ENCODE data around the gene SLC44A1. TPM values are rescaled to one million over a fixed set of nuclear protein-coding genes. Genes with fewer than 3 reads are reported as not detected.

Gene SLC44A1
- total RNA-seq, 1 experiment from 2014 or later = 15.2 TPM

DNA sequence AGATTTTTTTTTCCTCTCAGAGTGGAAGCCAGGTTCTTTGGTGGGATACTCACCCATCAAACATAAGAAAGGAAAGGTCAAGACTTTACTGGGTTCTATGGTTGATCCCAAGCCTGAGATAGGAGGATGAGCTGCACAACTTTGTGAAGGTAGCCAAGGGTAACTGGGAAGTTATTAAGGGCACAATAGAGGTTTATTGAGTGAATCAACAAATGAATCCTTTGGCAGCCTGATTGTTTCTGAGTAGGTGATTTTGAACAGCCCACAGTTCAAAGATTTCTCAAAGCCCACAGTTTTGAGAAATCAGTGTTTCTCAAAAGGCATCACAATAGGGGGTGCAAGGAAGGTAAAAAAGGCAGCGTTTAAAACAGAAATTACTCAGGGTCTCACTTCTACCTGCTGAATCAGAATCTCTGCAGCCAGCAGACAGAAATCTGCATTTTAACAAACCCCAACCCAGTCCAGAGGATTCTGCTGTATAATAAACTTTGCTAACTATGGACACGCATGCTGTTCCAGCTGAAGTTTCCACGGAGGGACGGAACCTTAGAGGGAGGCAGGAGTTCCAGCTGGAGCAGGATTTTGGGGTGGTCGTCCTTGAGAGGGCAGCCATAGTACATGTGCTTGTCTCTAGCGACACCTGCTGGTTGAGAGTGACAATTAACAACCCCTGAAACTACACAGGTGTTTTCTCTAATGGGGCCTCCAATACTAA, 170.7 kb downstream of the SLC44A1 start:
- TF ChIP-seq CTCF (IDR thresholded peaks at IDR 0.05; ENCODE audit: unreplicated experiment) = peak; percentile 91
- intact Hi-C loops (cut with micrococcal nuclease) = loop anchor here (1.0 to 2.0 kb wide), 7 partner anchors 171 to 634 kb away; partner anchors contain the start of gene SLC44A1
- no peaks in the 10 kb centered on the region for H3K27me3 Mint-ChIP-seq (ENCODE audit: insufficient read depth, unreplicated experiment)
- no peak overlapping the region for H3K4me3 Mint-ChIP-seq (ENCODE audit: unreplicated experiment)
- H3K27ac Mint-ChIP-seq (ENCODE audit: low read depth, unreplicated experiment) = no peak overlapping the region
- POLR2A ChIA-PET = interaction anchor here (0.5 to 0.7 kb wide), 3 partner anchors 168 to 616 kb away, joined by 3 read pairs; no protein-coding TSS in a partner anchor
- H3K9me3 Mint-ChIP-seq (ENCODE audit: unreplicated experiment) = no peaks in the 10 kb centered on the region
- H3K36me3 Mint-ChIP-seq (ENCODE audit: insufficient read depth, unreplicated experiment) = no peaks in the 10 kb centered on the region
- no TSS peak for BruUV-seq (replicated peaks)
- CTCF ChIA-PET = interaction anchor here (0.5 to 13.3 kb wide), 47 partner anchors 10 to 636 kb away, joined by 3 to 197 read pairs (median 4); partner anchors contain the start of gene SLC44A1
- DNase-seq (ENCODE audit: unreplicated experiment) = peak; percentile 73
- H3K4me1 Mint-ChIP-seq (ENCODE audit: insufficient read depth, unreplicated experiment) = peaks cover 6% of the 10 kb centered on the region

GRCh38 chr9:105415662-105415980, 171.2 kb downstream of the SLC44A1 start:
- H3K4me3 Mint-ChIP-seq (ENCODE audit: unreplicated experiment) = no peak overlapping the region
- no peak overlapping the region for H3K27ac Mint-ChIP-seq (ENCODE audit: low read depth, unreplicated experiment)
- ChIA-PET POLR2A (interaction anchor here (0.5 kb wide), 1 partner anchor 536 kb away, joined by 3 read pairs; no protein-coding TSS in a partner anchor), CTCF (interaction anchor here (0.5 to 13.3 kb wide), 45 partner anchors 10 to 637 kb away, joined by 3 to 197 read pairs (median 4); partner anchors contain the start of gene SLC44A1)
- no peak for DNase-seq (ENCODE audit: unreplicated experiment)
- H3K9me3 Mint-ChIP-seq (ENCODE audit: unreplicated experiment) = no peaks in the 10 kb centered on the region
- BruUV-seq (replicated peaks) = no TSS peak
- intact Hi-C loops (cut with micrococcal nuclease) = loop anchor here (1.0 to 2.0 kb wide), 7 partner anchors 171 to 634 kb away; partner anchors contain the start of gene SLC44A1
- peaks cover 6% of the 10 kb centered on the region for H3K4me1 Mint-ChIP-seq (ENCODE audit: insufficient read depth, unreplicated experiment)
- no peak for TF ChIP-seq CTCF (IDR thresholded peaks at IDR 0.05; ENCODE audit: unreplicated experiment)
- no peaks in the 10 kb centered on the region for H3K27me3 Mint-ChIP-seq (ENCODE audit: insufficient read depth, unreplicated experiment)
- no peaks in the 10 kb centered on the region for H3K36me3 Mint-ChIP-seq (ENCODE audit: insufficient read depth, unreplicated experiment)

GRCh38 chr9:105416840-105417239, 172.4 kb downstream of the SLC44A1 start:
- H3K27me3 Mint-ChIP-seq (ENCODE audit: insufficient read depth, unreplicated experiment) = no peaks in the 10 kb centered on the region
- peaks cover 6% of the 10 kb centered on the region for H3K4me1 Mint-ChIP-seq (ENCODE audit: insufficient read depth, unreplicated experiment)
- no peaks in the 10 kb centered on the region for H3K36me3 Mint-ChIP-seq (ENCODE audit: insufficient read depth, unreplicated experiment)
- TF ChIP-seq CTCF (IDR thresholded peaks at IDR 0.05; ENCODE audit: unreplicated experiment) = no peak
- POLR2A ChIA-PET = no interaction called here
- BruUV-seq (replicated peaks) = no TSS peak
- DNase-seq (ENCODE audit: unreplicated experiment) = no peak
- intact Hi-C loops (cut with micrococcal nuclease) = no loop called here
- no peaks in the 10 kb centered on the region for H3K9me3 Mint-ChIP-seq (ENCODE audit: unreplicated experiment)
- no peak overlapping the region for H3K4me3 Mint-ChIP-seq (ENCODE audit: unreplicated experiment)
- no peak overlapping the region for H3K27ac Mint-ChIP-seq (ENCODE audit: low read depth, unreplicated experiment)
- CTCF ChIA-PET = interaction anchor here (1.2 to 13.3 kb wide), 6 partner anchors 162 to 637 kb away, joined by 3 to 197 read pairs (median 12); partner anchors contain the start of gene SLC44A1

DNA sequence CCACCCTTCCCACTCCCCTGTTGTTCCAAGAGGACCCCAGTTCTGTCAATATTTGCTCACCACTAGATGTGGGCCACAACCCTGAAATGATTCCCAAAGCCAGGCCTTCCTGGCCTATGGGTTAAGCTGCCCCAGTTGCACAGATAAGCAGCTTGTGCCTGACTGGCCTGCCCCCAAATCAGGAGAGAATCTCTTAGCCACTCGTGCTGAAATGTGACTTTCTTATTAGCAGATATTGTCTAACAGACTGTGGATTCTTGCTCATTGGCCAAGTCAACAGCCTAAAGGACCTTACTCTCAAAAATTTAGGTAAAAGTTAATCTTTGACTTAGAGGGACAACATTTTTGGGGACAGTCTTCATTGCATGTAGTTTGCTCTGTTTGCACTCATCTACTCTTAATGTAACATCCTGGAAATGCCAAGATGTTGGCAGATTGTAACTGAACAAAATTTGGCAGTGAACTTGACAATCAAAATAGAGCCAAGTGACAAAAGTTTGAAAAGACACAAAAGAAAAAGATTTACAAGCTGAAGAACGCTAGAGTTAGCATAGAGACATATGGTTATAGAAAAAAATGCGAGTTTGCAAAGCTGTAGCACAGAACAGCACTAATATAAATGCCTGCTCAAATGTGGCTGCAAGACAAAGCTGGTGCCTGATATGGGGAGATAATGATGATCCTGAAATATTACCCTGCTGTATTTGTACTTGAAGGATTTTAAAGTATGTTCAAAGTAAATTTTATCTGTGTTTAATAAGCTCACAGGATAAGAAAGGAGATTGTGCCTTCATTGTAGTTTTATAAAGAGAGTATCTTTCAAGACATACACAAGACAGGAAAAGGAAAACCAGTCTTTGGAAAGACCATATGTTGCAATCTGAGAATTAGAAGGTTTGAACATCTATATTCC, 174.4 kb downstream of the SLC44A1 start:
- intact Hi-C loops (cut with micrococcal nuclease) = no loop called here
- peaks cover 6% of the 10 kb centered on the region for H3K4me1 Mint-ChIP-seq (ENCODE audit: insufficient read depth, unreplicated experiment)
- no peaks in the 10 kb centered on the region for H3K9me3 Mint-ChIP-seq (ENCODE audit: unreplicated experiment)
- CTCF ChIA-PET = interaction anchor here (0.5 to 13.3 kb wide), 12 partner anchors 44 to 1708 kb away, joined by 3 to 197 read pairs (median 3); partner anchors contain the start of gene SLC44A1
- no peak overlapping the region for H3K27ac Mint-ChIP-seq (ENCODE audit: low read depth, unreplicated experiment)
- no peak for TF ChIP-seq CTCF (IDR thresholded peaks at IDR 0.05; ENCODE audit: unreplicated experiment)
- no peaks in the 10 kb centered on the region for H3K36me3 Mint-ChIP-seq (ENCODE audit: insufficient read depth, unreplicated experiment)
- H3K4me3 Mint-ChIP-seq (ENCODE audit: unreplicated experiment) = no peak overlapping the region
- no peaks in the 10 kb centered on the region for H3K27me3 Mint-ChIP-seq (ENCODE audit: insufficient read depth, unreplicated experiment)
- no TSS peak for BruUV-seq (replicated peaks)
- DNase-seq (ENCODE audit: unreplicated experiment) = no peak
- POLR2A ChIA-PET = interaction anchor here (0.6 to 0.9 kb wide), 3 partner anchors 12 to 421 kb away, joined by 3 read pairs; no protein-coding TSS in a partner anchor

Data from MCF 10A (cell line).